M059J (cell line): Measurements from ENCODE around the gene EN2. TPM values are rescaled to one million over a fixed set of nuclear protein-coding genes. Genes with fewer than 3 reads are reported as not detected.

Source experiments
- DNase-seq: peaks from one replicate; pipeline ENCODE4 v3.0.0-alpha.2; 2012; ENCODE audit warnings: low read depth
- total RNA-seq: library from RNA; depleted of rRNA; stranded (reverse); fragments of >200 nt; shearing (Covaris generic); gene quantifications from 2 replicates; pipeline ENCODE4 v1.2.3, GENCODE V29; 2014; rRNA removed

Gene EN2
- total RNA-seq, 1 experiment from 2014 or later = not detected

- DNase-seq = no peak
Measured at GRCh38 chr7:155508376-155509358, 50.7 kb downstream of the EN2 start.

GRCh38 chr7:155509359-155509724, 51.4 kb downstream of the EN2 start:
- DNase-seq = no peak

- DNase-seq = no peak
Measured at GRCh38 chr7:155509725-155510551, 52.0 kb downstream of the EN2 start.

- DNase-seq = no peak
Measured at GRCh38 chr7:155510975-155511701, 53.2 kb downstream of the EN2 start.

GRCh38 chr7:155511702-155511996, 53.7 kb downstream of the EN2 start:
- DNase-seq = no peak

- DNase-seq = no peak
Measured at GRCh38 chr7:155512246-155512887, 54.4 kb downstream of the EN2 start.

- no peak for DNase-seq
Measured at GRCh38 chr7:155513543-155514285, 55.8 kb downstream of the EN2 start.

GRCh38 chr7:155514296-155514695, 56.4 kb downstream of the EN2 start:
- DNase-seq = no peak

Other genes starting within 250 kb of the EN2 start
- gene INSIG1, start 160.3 kb upstream of the EN2 start, total RNA-seq = 440 and 573 TPM in 2 replicates
- not detected in 2 replicates for gene CNPY1, start 88.4 kb downstream of the EN2 start, total RNA-seq
- gene RBM33, start 186.5 kb downstream of the EN2 start, total RNA-seq = 8.3 and 15.5 TPM in 2 replicates